SIG-M5 (cell line): ENCODE measurements around the gene ITIH5.

Experiments
- DNase-seq: peaks from one replicate; lab custom pipeline; 2025; lab: John Stamatoyannopoulos, UW

ITIH5 gene

DNA sequence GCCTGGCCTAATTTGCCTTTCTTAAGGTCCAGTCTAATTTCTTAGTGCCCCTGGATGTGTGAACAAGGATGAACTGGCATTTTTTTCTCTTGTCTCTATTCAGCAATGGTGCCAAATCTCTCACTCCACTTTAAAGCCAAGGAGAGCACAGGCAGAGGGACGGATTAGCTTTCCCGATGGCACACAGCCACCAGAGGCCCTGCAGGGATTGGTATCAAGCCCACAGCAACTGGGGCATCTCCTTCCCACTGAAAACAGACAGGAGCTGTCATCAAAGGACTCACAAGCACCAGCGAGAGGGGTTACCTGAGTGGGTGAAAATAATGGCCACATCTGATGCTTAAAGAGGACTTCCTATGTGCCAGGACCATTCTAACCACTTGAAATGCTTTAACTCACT lies 83.1 kb downstream of the ITIH5 start:
- no peak for DNase-seq

DNA sequence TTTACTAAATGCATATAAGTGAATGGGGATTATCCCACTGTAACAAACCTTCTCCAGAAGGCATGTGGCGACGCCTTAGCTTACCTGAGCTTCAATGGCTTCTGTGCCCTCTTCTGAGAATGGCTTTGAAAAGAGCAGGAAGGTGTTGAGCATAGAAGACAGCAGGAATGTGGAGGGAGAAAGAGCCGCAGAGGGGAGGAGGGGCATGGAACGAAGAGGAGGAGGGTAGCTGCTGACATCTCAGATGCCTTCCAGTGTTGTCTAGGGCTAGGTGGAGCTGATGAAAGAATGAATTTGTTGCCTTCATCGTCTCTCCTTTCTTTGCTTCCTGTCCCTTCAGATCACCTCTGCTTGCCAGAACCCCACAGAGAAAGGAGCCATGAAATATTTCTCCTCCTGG lies 86.2 kb downstream of the ITIH5 start:
- DNase-seq, result no peak

DNA sequence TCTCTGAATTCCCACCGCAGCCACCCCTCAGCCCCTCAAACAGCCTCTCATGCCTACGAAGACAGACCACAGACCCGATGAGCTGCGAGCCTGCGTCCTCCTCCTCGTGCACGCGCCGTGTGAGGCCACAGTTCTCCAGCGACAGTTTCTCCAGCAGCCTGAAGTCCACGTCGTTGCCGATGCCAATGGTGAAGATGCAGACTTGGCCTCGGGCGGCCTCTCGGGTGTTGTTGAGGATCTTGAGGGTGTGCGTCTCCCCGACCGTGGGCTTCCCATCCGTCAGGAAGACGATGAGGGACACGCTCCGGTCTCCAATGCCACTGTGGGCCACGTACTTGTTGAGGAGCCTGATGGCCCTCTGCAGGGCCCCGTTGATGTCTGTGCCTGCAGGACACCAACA lies 87.1 kb downstream of the ITIH5 start:
- DNase-seq, result no peak

DNA sequence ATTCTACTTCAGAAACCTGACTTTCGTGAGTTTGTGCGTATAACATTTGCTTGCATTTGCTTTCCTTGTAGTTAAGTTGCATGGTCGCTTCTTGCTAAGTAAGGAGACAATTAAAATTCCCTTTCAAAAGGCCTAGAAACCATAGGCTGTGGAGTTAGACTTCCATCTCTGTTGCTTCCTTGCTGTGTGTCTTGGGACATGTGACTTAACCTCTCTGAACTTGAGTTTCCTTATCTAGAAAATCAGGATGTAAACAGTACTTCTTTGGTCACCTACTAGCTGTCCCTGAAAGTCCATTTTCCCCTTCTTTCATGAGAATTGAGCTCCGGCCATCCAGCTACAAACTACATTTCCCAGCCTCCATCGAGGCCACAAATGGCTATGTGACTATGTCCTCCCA lies 89.2 kb downstream of the ITIH5 start:
- DNase-seq, result no peak

DNA sequence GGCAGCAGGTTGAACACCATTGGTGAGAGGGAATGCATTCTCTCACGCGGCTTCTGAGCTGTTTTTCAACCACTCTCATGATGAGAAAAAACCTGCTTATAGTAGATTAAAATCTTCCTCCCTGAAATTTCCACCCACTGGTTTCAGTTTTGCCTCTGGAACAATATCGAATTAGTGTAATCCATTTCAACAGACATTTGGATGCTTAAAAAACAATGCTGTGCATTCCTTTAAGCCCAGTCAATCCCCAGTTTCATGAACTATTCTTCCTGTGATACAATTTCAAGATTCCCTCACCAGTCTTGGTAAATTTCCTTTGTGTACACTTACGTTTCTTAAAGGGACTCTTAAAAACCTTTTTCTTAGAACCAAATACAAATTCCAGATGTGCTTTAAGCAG lies 89.6 kb downstream of the ITIH5 start:
- no peak for DNase-seq

DNA sequence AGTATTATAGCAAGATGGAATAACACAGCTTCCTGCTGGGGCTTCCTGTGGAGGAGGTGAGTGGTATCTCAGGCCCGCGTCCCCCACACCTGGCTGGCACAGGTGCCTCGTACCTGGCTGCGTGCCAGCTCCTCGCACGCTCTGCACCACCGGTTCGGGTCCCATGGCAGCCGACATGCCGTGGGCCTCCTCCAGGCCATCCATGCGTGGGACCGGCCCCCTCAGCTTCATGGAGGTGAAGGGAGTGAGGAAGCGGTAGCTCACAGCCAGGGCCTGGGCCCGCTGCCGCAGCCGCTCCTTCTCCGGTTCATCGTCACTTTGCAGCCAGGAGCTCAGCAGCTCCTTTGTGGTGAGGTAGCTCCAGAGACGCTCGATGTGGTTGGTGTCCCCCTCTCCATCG lies 90.4 kb downstream of the ITIH5 start:
- DNase-seq, result no peak

DNA sequence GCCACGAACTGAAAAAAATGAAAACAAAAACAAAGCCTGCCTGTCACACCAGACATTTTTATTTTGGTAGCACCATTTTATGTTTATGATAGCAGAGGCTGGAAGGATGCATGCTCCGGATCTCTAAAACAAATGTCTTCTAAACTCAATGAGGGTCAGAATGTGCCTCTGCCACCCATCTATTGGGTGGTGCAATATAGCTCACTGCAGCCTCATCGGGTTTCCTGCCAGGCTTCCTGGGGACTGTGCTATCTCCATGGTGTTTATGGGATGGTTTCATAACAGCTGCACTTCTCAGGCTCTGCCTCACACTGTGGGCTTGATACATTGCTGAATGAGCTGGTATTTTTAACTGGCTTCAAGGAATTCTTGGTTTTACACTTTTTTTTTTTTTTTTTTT lies 94.4 kb downstream of the ITIH5 start:
- DNase-seq, result no peak

DNA sequence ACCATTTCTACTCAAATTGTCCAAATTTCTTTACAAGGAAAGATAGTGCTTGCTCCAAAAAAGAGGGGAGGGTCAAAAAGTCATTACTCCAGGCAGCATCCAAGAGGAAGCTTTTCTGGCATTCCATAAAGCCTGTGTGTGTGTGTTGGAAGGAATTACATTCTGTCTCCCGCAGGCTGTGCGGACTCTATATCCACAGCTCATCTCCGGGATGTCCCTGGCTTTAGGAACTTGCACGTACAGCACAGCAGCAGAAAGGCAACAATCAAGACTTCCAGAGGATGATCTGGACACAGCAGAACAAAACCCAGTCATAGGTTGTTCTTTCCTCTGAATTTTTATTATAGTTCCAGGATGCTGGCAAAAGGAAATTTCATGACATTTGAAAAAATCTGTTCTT lies 94.8 kb downstream of the ITIH5 start:
- DNase-seq, result no peak

DNA sequence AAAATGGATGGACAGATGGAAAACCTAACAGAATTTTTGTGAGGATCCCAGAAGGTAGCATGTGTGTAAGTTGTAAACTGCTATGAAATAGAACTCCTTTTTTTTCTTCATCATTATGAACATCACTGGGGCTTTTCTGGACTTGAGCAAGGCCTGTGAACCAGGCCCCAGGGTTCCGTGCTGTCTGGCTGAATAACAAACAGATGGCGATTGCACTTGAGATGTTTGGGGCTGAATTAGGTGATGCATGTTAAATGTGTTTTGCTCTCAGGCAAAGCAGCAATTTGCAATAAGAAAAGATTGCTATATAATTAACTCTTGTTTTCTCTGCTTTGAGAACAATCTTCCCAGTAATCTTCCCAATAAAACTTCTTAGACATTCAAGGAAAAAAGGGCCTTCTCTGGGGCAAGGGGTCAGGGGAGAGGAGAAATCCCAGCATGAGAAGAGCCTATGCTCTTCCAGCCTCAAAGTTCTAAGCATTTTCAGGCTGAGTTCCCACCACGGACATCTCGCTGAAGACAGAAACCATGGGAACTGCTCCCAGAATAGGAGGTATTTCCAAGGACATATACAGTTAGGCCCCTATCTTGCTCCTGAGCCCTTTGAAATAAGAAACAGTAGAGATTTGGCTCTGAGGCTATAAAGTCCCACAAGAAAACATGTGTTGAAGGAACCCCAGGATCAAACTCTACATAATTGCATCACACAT lies 98.7 kb downstream of the ITIH5 start:
- no peak for DNase-seq

DNA sequence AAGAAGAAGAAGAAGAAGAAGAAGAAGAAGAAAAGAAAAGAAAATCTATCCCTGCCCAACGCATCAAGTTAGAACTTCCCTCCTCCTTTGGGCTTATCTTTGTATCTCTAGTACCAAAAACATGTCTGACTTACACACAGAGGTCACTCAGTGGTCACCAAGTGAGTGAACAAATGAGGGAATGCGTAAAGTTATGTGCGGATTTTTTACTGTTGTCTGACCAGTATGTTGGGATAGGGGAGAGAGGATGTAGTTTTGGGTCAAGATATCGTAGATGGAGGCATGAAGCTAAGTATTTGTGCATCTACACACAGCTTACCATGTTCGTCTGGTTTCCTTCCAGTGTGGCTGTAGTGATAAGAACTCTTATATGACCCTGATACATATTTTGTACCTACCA lies 99.9 kb downstream of the ITIH5 start:
- no peak for DNase-seq

DNA sequence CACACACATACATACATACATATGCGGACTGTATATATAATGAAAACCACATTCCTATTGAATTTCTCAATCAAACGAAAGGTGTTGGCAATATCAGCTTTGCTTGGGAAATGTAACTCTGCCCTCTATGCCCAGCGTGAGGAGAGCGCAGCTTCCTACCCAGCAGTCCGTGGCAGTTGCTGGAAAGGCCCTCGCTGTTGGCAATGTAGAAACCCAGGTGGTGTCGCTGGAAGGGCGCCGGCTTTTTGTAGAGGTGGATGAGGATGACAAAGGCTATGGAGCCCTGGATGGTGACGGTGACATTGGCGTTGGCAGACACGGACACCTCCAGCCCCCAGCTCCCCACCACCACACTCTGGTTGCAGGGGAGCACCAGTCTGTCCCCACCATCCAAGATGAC lies 100.9 kb downstream of the ITIH5 start:
- DNase-seq, result no peak

DNA sequence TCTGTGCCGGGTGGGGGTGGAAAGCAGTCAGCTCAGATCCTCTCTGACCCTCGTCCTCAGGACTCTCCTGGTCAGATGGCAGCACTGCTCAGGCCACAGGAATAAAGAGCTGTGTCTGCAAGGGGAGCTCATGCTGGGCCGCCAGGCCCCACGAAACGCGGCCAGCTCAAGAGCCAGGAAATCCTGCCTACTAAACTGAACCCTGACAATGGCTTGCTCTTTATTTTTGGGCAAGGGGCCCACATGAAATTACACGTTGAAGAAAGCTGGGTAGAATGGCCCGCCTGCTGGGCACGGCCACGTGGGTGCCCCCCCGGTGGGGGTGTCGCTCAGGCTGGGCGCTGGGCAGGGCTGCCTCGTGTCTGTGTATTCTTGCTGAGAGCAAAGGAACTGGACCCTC lies 103.0 kb downstream of the ITIH5 start:
- no peak for DNase-seq

DNA sequence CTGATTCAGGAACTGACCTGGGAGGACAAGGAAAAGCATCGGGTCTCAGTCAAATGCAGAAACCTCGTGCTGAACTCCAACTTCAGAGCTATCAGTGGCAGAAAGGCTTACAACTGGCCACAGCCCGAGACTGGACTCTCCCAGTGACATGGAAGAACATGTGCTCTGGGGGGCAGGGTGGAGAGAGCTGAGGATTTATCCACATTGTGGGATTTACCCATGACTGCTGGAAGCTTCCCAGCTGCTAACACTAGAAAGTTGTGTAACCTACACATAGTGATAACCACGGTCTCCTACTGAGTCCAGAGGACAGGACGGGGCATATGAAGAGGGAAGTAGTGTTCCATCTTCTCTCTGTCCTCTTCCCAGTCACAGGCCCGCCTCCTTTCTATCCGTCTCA lies 103.4 kb downstream of the ITIH5 start:
- DNase-seq, result no peak

DNA sequence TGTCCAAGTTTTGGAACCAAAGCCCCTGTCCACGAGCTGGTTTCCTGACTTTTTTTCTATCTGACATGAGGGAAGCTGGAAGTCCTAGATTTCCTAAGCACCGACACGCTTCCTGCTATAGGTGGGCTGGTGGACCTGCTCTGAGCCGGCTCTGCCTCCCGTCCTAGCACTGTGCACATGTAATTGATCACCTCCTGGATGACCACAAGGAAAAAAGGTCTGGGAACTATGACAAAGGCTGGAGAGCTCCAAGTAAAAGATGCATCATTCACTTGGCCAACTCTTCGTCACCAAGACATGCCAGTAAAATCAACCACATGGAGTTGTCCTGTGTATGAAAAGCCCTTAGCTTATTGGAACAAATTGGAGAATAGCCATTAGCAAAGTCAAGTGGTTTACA lies 104.8 kb downstream of the ITIH5 start:
- no peak for DNase-seq

DNA sequence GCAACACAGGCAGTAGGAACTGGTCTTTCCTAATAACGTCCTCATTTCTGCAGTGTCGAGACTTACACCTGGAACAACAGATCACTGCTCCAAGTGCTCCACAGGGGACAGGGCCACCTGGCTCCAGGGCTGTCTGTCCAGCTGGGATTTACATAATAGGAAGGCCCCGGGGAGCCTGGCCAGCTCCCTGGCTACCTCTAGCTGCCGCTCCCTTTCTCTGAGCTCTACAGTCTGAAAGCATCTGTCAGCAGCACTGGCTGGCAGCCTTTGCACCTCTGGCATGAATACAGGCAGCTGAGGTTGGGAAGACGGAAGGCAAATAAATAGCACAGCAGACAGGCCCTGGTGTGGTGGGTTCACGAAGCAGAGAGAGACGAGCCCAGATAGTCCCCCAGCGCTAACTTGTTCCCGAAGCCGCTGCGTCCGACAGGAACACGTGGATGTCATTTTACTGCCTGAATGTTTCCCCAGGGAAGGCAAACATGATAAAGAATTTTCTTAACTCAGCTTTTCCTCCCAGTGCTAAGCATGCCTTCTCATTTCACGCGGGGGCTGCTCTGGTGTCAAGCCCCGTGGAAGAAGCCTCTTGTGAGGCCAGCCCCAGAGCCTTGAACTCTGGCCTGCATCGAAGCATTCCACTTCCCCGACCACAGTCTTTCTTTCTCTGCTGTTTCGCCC lies 105.4 kb downstream of the ITIH5 start:
- no peak for DNase-seq

DNA sequence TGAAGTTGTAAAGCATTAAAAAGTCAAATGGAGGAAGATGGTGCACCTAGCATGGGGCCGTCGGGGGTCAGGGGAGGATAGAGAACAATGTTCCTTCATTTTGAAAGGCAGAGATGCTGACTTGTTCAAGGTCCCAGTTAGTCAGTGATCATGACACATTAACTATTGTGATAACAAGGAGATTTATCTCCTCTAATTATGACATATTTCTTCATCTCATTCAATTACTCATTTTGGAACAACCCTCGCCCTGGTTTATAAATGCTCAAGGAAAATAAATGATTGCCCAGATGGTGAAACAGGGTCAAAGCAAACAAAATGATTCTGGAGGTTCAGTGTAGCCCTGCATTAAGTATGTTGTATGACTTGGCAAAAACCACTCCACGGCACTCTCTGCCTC lies 106.2 kb downstream of the ITIH5 start:
- no peak for DNase-seq

DNA sequence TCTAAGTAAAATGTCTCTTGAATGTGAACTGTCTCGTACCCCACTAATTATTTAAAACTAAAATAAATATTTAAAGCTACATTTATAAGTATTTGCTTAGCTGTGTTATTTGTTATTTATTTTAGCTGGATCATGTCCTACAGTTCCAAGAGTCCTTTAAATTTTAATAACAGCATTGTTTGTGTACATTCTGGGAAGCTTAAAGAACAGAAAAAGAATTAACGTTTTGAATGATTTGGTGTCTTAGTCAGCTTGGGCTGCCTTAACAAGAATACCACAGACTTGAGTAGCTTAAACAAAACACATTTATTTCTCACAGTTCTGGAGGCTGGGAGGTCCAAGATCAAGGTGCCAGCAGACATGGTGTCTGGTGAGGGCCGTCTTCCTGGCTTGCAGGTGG lies 107.4 kb downstream of the ITIH5 start:
- DNase-seq, result no peak

DNA sequence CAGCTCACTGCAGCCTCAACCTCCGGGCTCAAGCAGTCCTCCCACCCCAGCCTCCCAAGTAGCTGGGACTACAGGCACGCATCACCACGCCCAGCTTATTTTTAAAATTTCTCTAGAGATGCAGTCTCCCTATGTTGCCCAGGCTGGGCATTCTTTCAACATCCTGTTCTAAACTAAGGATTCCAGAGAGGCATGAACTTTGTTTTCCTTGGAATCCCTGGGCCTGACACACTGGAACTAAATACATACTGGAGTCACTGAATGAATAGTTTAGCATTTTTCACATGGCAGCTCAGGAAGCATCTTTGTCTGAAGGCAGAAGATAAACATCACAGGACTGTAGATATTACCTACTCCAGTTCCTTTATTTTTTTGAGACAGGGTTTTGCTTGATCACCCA lies 108.7 kb downstream of the ITIH5 start:
- no peak for DNase-seq

DNA sequence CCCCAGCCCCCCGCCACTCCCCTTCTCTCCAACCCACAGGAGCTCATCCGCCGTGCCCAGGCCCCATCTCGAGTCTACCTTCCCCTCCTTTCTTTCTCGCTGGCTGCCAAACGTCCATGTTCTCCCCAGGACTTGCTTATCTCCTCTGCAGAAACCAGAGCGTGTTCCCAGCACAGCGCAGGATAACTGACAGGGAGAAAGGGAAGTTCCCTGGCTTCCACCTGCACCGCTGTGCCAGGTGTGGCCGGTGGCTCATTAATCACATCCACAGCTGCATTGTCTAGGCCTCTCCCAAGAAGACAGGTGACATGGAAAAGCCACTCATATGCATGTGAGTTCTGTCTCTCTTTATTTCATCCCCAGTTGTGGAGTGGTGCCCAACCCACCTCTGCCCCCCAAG lies 113.2 kb downstream of the ITIH5 start:
- DNase-seq, result no peak

DNA sequence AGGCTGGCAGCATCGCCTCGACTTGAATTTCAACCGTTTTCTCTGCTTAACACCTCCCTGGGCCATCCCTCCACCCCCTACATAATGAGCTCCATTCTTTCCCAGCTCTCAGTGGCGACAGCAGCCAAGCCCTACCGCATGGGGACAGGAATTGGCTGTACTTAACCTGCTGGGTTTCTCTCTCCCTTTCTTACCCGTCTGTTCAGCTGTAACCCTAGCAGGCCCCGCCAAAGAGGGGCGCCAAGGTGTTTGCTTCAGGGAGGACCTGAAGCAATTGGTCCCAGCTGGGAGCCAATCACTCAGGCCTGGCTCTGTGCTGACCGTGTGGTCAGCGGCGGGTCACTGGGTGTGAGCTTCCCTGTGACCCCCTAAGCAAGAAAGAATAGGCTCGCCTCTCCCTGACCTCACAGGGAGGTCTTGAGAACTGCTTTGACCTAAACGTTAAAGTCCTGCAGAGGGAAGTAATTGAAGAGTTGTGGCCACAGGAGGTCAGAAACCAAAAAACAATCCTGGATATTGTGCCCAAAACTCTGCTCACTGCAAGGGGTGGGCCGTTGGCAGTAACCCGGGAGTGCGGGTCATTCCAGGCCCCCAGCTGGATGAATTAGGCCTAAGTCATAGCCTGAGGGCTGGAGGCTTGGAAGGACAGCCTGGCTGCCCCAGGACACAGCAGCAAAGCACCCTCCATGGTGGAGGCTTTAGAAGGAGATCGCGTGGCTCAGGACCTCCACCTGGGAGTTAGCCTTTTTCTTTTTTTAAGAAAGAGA lies 114.6 kb downstream of the ITIH5 start:
- no peak for DNase-seq

DNA sequence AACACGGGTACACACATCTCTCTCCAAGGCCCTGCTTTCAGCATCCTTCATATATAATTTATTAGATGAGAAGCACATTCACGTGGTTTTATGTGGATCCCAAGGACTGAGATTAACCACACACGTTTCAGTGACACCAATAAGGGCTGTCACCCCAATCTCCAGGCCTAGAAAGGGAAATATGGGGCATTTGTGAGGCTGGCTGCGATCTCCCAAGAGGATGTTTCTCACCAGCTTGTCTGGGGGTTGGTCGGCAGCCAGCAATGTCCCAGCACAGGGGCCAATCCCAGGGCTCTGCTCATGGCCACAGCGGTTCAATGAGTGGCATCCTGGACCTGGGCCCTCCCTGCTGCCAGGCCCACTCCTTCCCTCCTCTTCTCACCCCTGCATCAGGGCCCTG lies 115.5 kb downstream of the ITIH5 start:
- DNase-seq, result no peak

DNA sequence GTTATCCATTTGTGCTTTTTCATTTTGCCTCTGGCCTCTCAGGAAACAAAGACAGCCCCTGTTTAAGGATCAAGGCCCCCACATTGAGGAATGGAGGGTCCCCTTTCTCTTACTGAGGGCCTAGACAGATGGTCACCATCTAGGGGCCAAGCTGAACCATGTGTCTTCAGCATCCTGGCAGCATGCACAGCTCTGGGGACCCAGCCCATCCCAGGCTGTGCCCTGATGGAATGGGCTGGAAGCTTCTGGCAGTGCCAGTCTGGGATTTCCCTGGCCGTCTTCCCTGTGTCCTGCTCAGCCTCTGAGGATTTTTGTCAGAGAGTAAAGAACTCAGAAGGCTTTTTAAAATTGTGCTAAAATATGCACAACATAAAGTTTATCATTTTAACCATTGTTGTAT lies 116.8 kb downstream of the ITIH5 start:
- no peak for DNase-seq

DNA sequence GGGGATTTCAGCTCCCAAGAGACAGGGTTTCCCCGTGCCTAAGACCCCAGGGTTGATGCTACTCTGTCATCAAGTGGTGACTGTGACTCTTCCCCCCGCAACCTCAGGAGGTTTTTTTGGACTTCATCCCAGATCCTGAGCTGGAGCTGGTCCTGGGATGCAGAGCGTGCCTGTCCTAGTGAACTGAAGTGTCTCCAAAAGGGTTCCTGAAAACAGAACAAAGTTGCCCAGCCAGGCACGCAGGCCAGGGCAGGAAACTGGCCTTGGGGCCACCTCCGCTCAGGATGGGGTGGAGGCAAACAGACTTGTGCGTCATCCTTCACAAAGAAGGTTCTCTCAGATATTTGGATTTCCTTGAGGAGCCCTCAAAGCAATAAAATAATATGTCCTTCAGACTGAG lies 118.9 kb downstream of the ITIH5 start:
- DNase-seq, result no peak
